ENCODE results near the gene SH3RF1. TPM values are rescaled to one million over a fixed set of nuclear protein-coding genes. Genes with fewer than 3 reads are reported as not detected.
"Not testable (repeated sequence)": the region's sequence is repeated elsewhere in the genome, so short reads cannot be mapped to it uniquely, and the experiment has no call there.

Gene SH3RF1
- total RNA-seq, 2 experiments from 2014 or later, result 0.91 to 1.4 TPM

DNA sequence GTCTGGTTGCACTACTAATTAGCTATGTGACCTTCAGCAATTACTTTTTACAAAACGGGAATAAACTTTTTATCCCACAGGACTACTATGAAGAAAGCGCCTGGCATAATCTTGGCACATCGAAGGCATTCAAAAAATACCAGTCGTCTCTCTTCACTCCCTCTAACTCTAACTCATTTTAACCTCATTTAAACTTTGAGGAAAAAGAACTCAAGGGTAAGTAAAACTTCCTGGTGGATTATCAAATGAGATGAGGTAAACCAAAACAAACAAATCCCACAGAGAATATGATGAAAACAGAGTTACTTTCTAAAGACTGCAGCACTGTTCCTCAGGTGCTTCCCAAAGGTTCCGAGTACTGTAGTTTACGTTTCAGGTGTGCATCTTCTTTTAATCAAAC lies 66.9 kb downstream of the SH3RF1 start:
- POLR2A ChIA-PET, result no interaction called here
- CTCF ChIA-PET, result interaction anchor here (0.6 kb wide), 1 partner anchor 1050 kb away, joined by 3 read pairs; no protein-coding TSS in a partner anchor

DNA sequence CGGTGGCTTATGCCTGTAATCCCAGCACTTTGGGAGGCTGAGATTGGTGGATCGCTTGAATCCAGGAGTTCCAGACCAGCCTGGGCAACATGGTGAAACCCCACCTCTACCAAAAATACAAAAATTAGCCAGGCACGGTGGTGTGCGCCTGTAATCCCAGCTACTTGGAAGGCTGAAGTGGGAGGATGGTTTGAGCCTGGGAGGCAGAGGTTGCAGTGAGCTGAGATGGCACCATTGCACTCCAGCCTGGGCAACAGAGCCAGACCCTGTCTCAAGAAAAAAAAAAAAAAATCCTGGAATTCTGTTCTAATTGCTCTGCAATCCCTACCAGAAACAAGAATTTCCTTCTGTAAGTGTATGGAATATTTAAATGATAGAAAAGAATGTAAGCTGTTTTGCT lies 67.5 kb downstream of the SH3RF1 start:
- POLR2A ChIA-PET, result not testable (repeated sequence)
- CTCF ChIA-PET, result interaction anchor here (0.6 kb wide), 1 partner anchor 1049 kb away, joined by 3 read pairs; no protein-coding TSS in a partner anchor

DNA sequence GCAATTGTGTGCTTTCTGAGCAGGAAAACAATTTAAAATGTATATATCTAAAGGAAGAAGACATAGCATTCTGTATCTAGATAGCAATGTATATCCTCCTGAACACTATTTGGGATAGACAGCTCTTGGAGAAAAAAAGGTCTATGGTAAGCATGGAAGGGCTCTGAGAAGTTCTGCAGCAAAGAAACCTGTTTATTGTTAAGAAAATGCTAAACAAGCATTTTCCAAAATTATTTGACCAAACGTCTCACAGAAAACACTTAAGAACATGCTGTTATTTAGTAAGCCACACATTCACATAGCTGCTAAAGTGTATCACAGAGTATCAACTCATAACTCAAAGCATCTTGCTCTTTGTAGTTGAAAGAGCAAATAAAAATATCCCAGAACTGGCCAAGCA lies 67.9 kb downstream of the SH3RF1 start:
- ChIA-PET POLR2A (no interaction called here), CTCF (no interaction called here)

DNA sequence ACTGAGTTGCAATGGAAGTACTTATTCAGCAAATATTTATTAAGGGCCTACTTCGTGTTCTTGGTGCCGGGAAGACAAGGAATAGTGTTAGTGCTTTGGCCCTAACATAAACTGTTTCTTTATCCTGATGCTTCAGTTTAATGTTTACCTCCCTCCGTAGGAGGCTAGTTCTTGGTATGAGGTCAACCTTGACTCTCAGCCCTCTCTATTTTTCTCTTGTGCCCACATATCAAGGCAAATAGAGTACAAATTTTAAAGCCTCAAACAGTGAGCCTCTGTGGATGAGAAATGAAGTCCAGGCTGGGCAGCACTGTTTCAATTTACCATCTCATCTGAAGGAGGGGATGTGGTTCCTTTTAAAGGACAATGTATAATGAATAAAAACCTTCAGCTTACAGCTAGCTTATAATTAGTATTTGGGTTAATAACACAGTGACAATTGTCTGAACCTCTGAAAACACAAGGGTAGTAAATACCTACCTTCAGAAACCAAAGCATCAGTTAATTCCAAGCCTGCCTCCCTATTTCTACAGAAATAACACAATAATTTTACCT lies 68.5 kb downstream of the SH3RF1 start:
- ChIA-PET POLR2A (no interaction called here), CTCF (no interaction called here)

DNA sequence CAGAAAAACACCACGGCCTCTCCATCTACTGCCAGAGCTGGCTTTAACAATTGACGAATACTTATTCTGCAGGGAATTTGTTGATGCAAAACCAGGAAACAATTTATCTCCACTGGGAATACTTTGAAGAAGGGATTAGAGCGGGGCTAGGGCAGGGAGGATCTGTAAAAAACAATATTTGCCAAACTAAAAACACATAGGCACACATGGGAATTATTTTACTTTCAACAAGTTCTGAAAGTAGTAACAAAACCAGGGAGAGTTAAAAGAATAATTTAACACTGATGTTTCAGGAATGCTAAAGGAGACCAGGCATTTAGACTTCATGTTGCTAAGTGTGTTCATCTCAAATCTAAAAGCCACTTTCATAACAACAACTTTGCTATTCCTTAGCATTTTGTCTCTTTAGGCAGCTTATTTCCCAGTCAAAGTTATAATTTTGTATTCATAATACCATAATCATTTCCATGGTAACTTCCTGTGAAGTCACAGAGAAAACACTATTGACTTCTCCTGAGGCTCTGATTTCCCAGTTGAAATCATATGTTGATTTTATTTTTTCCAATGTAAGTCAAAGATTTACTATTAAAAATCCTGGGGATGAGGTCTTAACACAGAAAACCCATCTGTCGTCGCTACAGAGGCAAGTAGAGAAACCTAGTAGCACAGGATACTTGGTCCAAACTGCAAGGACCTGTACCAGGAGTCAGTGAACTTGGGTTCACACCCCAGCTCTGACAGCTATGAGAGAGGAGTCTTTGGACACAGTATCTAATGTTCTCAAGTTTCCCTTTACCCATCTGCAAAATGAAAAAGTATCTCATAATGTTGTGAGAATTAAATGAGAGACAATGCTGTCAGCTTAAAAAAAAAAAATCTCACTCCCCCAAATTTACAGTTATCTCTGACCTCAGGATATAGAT lies 69.3 kb downstream of the SH3RF1 start:
- CTCF ChIA-PET, result no interaction called here

DNA sequence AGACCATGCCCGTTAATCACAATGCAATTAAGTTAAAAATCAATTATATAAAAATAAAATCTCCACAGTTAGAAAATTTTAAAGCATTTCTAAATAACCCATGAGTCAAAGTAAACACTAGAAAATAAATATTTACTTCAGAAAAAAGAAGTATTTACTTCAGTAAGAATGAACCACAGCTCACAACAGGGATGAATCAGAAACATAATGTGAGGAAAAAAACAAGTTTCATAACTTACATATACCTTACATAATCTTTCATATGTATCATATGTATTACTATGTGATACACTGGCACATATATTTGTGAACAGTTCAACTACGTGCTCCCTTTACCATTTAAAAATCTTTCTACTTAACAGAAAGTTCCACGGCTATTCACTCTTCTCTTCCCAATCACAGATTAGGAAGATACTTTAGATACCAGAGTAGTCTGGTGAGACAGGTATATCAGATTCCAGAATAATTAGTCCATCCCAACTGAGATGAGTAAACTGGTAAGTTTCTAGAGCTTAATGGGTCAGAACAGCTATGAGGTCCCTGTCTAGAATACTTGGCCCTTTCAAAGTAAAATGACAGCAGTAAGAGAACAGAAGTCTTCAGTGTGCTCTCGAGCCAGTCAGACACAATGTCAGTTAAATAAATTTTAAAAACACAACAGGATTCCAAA lies 70.3 kb downstream of the SH3RF1 start:
- ChIA-PET POLR2A (no interaction called here), CTCF (no interaction called here)

More for the DNA sequence above, 69.3 kb downstream of the SH3RF1 start:
- POLR2A ChIA-PET, result no interaction called here

DNA sequence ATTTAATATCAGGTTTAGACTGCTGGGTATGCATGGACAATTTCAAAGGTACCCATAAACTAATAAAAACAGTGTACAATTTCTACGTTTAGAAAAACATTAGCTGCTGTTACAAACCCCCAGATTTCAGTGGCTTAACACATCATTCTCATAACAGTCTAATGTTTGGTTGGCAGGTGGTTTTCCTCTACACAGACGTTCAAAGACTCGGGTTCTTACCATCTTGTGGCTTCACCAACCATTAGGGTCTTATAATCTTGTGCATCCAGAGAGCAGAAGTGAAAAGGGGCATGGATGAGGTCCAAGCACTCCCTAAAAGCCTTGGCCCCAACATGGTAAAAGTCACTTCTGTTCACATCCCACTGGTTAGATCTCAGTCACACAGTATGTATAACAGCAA lies 71.6 kb downstream of the SH3RF1 start:
- POLR2A ChIA-PET, result no interaction called here
- CTCF ChIA-PET, result no interaction called here

DNA sequence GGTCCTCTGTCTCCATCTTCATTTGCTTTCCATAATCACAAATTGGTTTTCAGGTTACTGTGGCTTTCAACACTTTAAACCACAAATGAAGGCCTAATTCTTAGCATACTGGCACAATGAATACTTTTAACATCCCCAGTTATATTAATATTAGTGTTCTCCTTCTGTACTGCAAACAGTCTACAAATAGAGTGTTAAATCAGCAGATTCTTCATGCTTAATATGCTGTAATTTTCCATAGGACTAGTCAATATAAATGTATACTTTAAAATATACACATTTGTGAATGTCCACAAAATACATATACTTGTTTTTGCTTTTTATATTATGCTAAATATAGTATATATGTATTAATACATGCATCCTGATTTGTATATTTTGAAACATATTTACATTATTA lies 72.6 kb downstream of the SH3RF1 start:
- POLR2A ChIA-PET, result no interaction called here
- CTCF ChIA-PET, result no interaction called here

DNA sequence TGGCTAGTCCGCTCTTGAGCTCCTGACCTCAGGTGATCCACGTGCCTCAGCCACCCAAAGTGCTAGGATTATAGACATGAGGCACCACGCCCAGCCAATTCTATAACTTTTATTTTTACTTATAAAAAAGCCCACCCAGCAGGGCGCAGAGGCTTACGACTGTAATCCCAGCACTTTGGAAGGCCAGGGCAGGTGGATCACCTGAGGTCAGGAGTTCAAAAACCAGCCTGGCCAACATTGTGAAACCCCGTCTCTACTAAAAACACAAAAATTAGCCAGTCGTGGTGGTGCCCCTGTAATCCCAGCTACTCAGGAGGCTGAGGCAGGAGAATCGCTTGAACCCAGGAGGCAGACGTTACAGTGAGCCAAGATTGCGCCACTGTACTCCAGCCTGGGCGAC lies 73.5 kb downstream of the SH3RF1 start:
- CTCF ChIA-PET, POLR2A ChIA-PET: not testable (repeated sequence)

DNA sequence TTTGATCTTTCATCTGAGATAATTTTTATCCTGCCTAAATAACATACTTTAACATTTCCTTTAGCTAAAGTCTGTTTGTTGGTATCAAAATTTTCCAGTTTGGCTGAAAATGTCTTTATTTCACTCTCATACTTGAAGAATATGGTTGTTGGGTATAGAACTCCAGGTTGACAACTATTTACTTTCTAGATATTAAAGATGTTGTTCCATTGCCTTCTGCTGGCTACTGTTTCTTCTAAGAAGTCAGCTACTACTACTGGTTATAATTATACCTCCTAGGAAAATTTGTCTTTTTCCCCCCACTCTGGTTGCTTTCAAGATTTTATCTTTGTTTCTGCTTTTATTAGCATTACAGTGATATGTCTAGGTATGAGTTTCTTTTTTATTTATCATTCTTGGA lies 75.7 kb downstream of the SH3RF1 start:
- POLR2A ChIA-PET, result no interaction called here
- CTCF ChIA-PET, result no interaction called here

DNA sequence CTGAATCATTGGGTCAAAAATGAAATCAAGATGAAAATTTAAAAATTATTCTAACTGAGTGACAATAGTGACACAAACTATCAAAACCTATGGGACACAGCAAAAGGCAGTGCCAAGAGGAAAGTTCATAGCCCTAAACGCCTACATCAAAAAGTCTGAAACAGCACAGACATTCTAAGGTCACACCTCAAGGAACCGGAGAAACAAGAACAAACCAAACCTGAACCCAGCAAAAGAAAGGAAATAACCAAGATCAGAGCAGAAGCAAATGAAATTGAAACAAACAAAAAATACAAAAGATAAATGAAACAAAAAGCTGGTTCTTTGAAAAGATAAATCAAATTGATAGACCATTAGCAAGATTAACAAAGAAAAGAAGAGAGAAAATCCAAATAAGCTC lies 80.8 kb downstream of the SH3RF1 start:
- CTCF ChIA-PET, POLR2A ChIA-PET: not testable (repeated sequence)

DNA sequence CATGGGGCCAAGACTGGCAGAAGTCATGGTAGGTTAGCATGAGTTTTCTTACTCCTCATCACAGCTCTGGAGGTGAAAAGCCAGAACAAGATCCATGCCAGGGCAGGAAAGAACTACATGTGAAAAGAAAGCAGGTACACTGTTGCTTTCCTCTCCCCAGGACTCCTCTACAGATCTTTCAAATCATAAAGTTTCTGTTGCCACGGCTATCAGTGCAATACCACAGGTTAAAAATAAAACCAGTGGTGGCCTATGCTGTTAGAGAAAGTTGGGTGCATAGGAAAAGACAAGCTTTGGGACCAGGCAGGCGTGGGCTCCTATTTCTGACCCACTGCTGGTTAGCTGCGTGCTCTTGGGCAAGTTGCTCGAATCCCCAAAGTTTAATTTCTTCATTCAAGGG lies 81.4 kb downstream of the SH3RF1 start:
- CTCF ChIA-PET, result no interaction called here
- POLR2A ChIA-PET, result no interaction called here

DNA sequence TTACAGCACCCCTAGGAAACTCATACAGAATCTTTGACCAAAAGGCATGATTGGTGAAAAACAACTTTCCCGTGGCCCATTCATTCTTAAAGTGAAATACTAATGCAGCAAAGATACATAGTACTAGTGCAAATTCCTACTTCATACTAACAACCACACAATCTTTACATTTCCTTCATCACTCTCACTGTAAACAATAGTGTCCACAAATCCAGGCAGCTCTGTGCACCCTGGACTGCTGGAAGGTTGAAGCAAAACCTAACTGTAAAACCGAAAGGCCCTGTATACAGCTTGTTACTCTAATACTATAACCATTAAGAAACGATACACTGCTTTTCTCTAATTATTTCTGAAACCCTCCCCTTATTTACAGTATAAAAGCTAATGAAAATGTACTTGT lies 82.6 kb downstream of the SH3RF1 start:
- POLR2A ChIA-PET, result no interaction called here
- CTCF ChIA-PET, result no interaction called here

DNA sequence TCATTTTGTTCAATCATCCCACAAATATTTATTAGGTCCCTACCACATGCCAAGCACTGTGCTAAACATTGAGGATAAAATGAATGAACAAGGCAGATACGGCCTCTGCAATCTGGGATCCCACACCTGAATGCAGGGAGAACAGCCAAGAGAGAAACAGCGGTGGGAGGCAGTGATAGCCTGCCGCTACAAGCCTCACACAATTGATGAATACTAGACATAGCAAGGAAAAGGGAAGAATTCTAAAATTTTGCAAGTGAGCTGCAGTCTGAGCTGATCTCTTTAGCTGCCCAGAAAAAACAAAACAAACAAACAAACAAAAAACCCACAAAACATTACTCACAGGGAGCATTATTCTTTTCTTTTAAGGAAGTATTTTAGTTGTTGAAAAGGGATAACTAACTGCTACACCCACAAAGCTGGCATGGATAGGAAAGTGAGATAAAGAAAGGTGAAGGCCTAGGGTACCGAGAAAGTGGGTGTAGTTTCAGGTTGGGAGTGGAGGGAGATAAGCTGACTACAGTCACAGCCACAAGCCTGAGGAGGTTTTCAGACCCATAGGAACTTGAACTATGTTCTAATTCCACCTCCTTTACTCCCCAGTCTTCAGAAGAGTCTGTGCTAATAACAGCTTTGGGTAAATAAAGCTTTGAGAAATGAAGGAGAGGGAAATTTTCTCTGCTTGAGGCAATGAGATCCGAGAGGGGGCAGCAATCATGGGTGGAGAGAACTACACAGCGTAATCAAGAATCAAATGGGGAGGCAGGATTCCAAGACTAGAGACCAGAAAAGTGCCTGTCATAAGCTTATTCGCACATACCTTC lies 85.4 kb downstream of the SH3RF1 start:
- CTCF ChIA-PET, result no interaction called here
- POLR2A ChIA-PET, result no interaction called here

DNA sequence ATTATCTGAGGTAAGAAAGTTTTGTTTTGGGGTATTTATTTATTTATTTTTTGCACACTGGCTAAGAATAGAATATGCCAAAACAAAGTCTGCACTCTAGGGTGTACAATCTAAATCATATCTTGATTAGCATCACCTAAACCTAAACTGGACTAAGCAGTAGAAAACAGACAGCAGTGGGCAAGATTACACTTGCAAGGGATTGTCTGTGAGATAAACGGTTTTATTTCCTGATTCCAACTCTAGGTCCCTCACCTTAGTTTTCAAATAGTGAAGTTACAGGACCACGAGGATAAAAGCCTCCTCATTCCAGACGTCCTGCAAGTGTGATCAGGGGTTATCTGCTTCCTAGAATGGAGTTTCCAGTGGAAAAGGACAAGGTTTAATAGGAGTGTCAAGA lies 86.1 kb downstream of the SH3RF1 start:
- CTCF ChIA-PET, result no interaction called here
- POLR2A ChIA-PET, result no interaction called here

DNA sequence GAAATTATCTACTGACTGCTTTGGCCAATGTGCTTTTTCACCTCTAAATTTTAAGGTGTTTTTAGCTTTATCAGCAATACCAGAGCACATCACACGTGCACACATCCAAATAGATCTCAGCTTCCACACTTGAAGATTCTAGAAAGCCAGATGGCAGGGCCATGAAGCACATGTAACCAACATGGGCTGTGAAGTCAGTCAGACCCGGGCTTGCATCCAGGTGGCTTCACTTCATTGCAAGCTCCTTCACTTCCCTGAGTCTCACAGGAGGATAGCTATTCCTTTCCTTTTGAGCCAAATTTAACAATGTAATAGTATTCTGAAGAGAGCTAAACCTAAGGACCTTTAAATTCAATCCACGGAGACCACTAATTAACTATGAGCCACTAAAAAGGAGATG lies 86.5 kb downstream of the SH3RF1 start:
- POLR2A ChIA-PET, result no interaction called here
- CTCF ChIA-PET, result no interaction called here

DNA sequence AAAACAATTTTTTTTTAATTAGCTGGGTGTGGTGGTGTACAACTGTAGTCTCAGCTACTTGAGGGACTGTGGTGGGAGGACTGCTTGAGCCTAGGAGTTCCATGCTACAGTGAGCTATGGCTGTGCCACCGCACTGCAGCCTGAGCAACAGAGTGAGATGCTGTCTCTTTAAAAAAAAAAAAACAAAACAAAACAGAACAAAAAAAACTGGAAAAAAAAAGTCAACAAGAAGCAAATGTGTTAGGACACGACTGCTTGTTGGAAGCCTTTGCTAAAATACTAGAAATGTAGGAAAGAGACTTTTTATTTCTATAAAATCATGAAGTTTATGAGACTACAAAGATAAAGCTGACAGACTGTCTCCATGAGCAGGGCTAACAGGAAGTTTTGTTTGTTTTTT lies 87.2 kb downstream of the SH3RF1 start:
- POLR2A ChIA-PET, result no interaction called here
- CTCF ChIA-PET, result no interaction called here

DNA sequence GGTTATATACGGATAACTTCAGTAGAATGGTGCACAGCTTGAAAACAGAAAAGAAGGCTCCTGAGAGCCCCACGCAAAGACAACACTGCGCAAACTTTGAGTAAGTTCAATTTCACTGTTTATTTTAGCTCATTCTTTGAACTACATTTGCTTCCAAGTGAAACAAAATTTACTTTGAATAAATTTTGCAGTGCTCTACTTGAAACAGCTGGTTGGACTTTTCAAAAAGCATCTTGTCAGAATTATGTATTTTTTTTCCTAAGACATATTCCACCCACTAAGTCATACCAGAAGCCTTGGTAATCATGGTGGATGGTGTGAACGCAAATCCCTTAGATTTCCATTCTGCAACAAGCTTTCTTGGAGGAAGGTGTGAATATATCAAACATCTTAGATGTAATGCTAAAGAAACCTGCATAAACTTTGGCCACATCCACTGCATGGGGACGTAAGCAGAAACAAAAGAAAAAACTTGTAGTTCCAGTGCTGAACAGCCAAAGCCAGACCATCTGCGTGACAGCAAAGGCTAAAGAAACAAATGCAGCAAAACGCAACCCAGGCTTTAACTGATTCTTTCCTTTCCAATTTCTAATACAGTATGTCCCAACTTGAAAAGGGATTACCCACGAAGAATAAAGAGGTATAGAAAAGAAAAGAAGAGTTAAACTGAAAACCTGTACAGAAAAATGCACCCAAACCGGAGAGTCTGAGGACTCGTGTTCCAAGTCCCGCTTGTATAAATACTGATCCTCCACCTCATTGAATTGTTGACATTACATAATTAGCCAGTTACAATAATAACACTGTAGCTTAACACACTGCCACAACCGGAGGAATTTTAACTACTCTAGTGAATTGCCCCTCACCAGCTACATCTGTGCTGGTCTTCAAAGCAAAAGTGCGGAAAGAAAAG lies 90.9 kb downstream of the SH3RF1 start:
- CTCF ChIA-PET, result no interaction called here
- POLR2A ChIA-PET, result no interaction called here

DNA sequence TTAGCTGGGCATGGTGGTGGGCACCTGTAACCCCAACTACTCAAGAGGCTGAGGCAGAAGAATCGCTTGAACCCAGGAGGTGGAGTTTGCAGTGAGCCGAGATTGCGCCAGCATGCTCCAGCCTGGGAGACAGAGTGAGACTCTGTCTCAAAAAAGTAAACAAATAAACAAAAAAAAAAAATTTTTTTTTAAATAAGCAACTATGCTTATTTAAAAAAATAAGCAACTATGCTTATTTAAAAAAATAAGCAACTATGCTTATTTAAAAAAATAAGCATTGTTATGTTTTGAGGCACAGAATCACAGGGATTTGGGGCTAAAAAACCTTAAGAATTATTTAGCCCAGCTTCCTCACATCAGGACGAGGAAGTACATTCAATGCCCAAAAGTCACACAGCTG lies 92.7 kb downstream of the SH3RF1 start:
- CTCF ChIA-PET, POLR2A ChIA-PET: not testable (repeated sequence)

DNA sequence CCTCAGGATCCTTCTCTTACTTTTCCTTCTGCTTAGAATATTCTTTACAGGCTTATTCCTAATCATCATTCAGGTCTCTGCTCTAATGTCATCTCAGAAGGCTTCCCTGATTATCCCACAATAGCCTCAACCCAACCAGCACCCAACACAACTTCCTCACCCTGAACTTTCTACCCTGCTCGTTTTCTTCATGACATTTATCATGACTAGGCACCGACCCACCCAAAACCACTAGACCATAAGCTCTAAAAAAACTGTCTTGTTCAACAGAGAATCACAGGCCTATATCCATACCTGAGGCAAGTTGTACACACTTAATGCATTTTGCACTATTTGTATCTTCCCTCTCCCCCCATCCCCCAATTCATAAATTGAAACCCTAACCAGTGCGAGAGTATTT lies 95.3 kb downstream of the SH3RF1 start:
- POLR2A ChIA-PET, result no interaction called here

More for the DNA sequence above, 95.3 kb downstream of the SH3RF1 start:
- CTCF ChIA-PET, result no interaction called here

All from activated CD8-positive, alpha-beta memory T cell treated with anti-CD3 and anti-CD28 coated beads for 36 hours (primary cell).